ENCODE results near the gene CDH4. TPM values are rescaled to one million over a fixed set of nuclear protein-coding genes. Genes with fewer than 3 reads are reported as not detected.

Gene CDH4
- total and polyA plus RNA-seq, 9 of the 15 experiments (the other 6 are each of a cell fraction or from before 2014, with no cell fraction given), result 0.04 TPM; not detected in 8

DNA sequence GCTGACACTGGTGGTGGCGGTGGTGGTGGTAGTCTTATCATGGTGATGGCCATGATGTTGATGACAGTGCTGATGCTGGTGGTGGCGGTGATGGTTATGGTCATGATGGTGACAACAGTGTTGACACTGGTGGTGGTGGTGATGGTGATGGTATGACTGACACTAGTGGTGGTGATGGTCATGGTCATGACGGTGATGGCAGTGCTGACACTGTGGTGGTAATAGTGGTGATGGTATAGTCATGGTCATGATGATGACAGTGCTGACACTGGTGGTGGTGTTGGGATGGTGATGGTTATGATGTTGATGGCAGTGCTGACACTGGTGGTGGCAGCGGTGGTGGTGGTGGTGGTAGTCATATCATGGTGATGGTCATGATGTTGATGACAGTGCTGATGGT, 205.7 kb downstream of the CDH4 start (continued):
- TF ChIP-seq, protein P1, sequence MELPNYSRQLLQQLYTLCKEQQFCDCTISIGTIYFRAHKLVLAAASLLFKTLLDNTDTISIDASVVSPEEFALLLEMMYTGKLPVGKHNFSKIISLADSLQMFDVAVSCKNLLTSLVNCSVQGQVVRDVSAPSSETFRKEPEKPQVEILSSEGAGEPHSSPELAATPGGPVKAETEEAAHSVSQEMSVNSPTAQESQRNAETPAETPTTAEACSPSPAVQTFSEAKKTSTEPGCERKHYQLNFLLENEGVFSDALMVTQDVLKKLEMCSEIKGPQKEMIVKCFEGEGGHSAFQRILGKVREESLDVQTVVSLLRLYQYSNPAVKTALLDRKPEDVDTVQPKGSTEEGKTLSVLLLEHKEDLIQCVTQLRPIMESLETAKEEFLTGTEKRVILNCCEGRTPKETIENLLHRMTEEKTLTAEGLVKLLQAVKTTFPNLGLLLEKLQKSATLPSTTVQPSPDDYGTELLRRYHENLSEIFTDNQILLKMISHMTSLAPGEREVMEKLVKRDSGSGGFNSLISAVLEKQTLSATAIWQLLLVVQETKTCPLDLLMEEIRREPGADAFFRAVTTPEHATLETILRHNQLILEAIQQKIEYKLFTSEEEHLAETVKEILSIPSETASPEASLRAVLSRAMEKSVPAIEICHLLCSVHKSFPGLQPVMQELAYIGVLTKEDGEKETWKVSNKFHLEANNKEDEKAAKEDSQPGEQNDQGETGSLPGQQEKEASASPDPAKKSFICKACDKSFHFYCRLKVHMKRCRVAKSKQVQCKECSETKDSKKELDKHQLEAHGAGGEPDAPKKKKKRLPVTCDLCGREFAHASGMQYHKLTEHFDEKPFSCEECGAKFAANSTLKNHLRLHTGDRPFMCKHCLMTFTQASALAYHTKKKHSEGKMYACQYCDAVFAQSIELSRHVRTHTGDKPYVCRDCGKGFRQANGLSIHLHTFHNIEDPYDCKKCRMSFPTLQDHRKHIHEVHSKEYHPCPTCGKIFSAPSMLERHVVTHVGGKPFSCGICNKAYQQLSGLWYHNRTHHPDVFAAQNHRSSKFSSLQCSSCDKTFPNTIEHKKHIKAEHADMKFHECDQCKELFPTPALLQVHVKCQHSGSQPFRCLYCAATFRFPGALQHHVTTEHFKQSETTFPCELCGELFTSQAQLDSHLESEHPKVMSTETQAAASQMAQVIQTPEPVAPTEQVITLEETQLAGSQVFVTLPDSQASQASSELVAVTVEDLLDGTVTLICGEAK (IDR thresholded peaks at IDR 0.05), result no peak
- TF ChIP-seq, protein P1 (CRISPR knock-in tag; IDR thresholded peaks at IDR 0.05), result no peak
- TF ChIP-seq RNF2 (IDR thresholded peaks at IDR 0.05), result no peak
- no peak for TF ChIP-seq ZSCAN32 (CRISPR knock-in tag; IDR thresholded peaks at IDR 0.05)
- TF ChIP-seq CBX8 (IDR thresholded peaks at IDR 0.05; ENCODE audit: borderline replicate concordance, extremely low read depth, low read depth, low read length, poor library complexity, severe bottlenecking), result no peak
